H1 (cell line): Measurements from ENCODE around the gene PBX3. TPM values are rescaled to one million over a fixed set of nuclear protein-coding genes. Genes with fewer than 3 reads are reported as not detected.

Experiments
- ATF2 ChIP-seq: IDR thresholded peaks from 2 replicates; pipeline ENCODE4 v1.6.1; 2012; ENCODE audit warnings: low read length, inconsistent platforms
- CBX8 ChIP-seq: fragments of 300-800, 300-1000 bp; sonication (generic); IDR thresholded peaks from 2 replicates; pipeline ENCODE4 v1.7.1; 2016; ENCODE audit warnings: low read depth, low read length, borderline replicate concordance
- CTBP2 ChIP-seq: IDR thresholded peaks from 2 replicates; pipeline ENCODE4 v1.7.0; 2011; ENCODE audit warnings: borderline replicate concordance, mild to moderate bottlenecking, moderate library complexity, mixed read lengths, low read length; ENCODE audit not compliant: insufficient read depth, insufficient read length
- KDM1A ChIP-seq: fragments of 200-600, 300-600 bp; sonication (generic); IDR thresholded peaks from 2 replicates; pipeline ENCODE4 v1.7.1; 2016; ENCODE audit warnings: mild to moderate bottlenecking, low read length, borderline replicate concordance
- POLR2AphosphoS5 ChIP-seq: IDR thresholded peaks from 2 replicates; pipeline ENCODE4 v1.6.1; 2011; ENCODE audit warnings: low read depth, low read length
- RBBP5 ChIP-seq: IDR thresholded peaks from 2 replicates; pipeline ENCODE4 v1.7.1; 2012; ENCODE audit warnings: low read depth, mild to moderate bottlenecking, inconsistent platforms, low read length, moderate library complexity, borderline replicate concordance
- RFX5 ChIP-seq: IDR thresholded peaks from 2 replicates; pipeline ENCODE4 v1.6.1; 2011; ENCODE audit warnings: low read depth, low read length, improper control_type of control experiment, borderline replicate concordance
- SAP30 ChIP-seq: fragments of 300-600 bp; sonication (generic); IDR thresholded peaks from 2 replicates; pipeline ENCODE4 v1.7.1; 2012; ENCODE audit warnings: low read length, moderate library complexity, mild to moderate bottlenecking, inconsistent platforms; ENCODE audit not compliant: insufficient read depth, insufficient replicate concordance
- ZNF274 ChIP-seq: IDR thresholded peaks from 2 replicates; pipeline ENCODE4 v1.7.0; 2012; ENCODE audit warnings: low read length, borderline replicate concordance; ENCODE audit errors: extremely low read depth
- polyA plus RNA-seq, 7 experiments: library from polyadenylated mRNA; depleted of rRNA in 3 of 7; stranded (reverse) in 5 of 7; unstranded in 2 of 7; fragments of >200 nt in 5 of 7; fragments of 200-250 nt in 2 of 7; gene quantifications; 1 replicate in 5 of 7; 2 replicates in 1 of 7; 4 replicates in 1 of 7; pipeline versions ENCODE4 v1.2.1 to v1.2.3, GENCODE V29; 2011 to 2013; ENCODE audit warnings: missing spikeins in 2 of 7, mixed read lengths in 2 of 7
- total RNA-seq: library from RNA; stranded (reverse); fragmentation: NEBNext Ultra II Directional; extraction: Animal tissue kit (Norgen Biotek cat#: 25700); gene quantifications from 2 replicates; pipeline ENCODE4 v1.2.1, GENCODE V29; 2021

The PBX3 gene
- total and polyA plus RNA-seq, 2 of the 8 experiments (the other 6 are each of a cell fraction or from before 2014, with no cell fraction given): 22.7 to 44.3 TPM

DNA sequence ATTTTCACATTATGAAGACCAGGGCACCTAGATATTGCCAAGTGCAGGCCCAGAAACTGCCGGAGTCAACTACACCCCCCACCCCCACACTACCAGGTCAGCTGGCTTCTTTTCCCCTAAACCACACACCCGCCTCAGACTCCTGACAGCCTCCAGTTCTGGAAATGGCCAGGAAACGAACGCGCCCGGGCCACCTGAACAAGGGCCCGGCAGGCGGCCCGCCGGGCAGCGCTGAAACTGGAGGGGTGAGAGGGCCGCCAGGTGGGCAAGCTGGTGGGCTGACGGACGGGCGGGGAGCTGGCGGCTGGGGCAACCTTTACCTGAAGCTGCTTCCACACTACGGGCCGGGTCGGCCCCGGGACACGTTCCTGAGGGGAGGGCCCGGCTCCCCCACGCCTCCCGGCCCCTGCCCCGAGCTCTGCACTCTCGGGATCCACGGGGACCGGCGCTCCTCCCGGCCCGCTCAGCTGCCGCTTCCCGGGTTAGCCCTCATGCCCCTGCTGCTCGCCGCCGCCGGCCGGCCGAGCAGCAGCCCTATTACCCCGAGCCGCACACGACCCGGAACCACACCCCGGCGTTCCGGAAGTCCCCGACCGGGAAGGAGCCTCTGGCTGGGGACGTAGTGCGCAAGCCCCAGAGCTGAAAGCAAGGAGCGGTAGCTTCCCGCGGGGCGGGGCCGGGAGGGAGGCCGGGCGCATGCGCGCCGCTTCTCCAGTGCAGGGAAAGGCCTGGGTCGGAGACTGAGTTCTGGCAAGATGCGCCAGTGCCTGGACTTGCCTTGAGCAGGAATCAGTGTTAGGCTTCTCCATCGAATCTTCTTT is 40.3 kb upstream of the PBX3 start, which contains the start of gene MAPKAP1 (continued):
- TF ChIP-seq ZNF274 (no peak), ATF2 (no peak), KDM1A (peak; percentile 82), CBX8 (no peak), SAP30 (no peak), POLR2AphosphoS5 (peak; percentile 48; the same call in 1 of the 2 replicates), RFX5 (no peak), CTBP2 (no peak), RBBP5 (peak; percentile 92)
- TF ChIP-seq, all 59 proteins: peak for 17
